ENCODE results near the gene PAPPA2. TPM values are rescaled to one million over a fixed set of nuclear protein-coding genes. Genes with fewer than 3 reads are reported as not detected.

The PAPPA2 gene
- total and polyA plus RNA-seq, 12 donors = 0.03 to 0.87 (median 0.10) TPM; not detected in 1

DNA sequence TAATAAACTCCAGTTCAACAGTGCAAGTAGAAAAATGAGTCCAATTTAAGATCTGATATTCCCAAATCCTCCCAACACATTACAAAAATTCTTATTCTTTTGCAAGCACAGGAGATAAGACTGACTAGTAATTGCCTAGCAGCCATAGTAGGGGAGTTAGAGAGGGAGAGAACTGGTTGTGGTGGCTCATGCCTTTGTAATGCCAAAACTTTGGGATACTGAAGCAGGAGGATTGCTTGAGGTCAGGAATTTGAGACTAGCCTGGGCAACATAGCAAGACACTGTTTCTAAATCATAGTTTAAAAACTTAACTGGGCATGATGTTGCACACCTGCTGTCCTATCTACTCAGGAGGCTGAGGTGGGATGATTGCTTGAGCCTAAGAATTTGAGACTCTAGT is 26.7 kb upstream of the PAPPA2 start:
- no peak for DNase-seq
- Histone ChIP-seq H3K4me1 (replicated peaks in 1 of 2) (no peaks in the 10 kb centered on the region), H3K27me3 (no peaks in the 10 kb centered on the region), H3K9me3 (replicated peaks in 1 of 3) (no peaks in the 10 kb centered on the region), H3K27ac (no peak overlapping the region), H3K36me3 (replicated peaks in 1 of 2) (no peaks in the 10 kb centered on the region), H3K4me3 (no peak overlapping the region)
- TF ChIP-seq, protein P1, sequence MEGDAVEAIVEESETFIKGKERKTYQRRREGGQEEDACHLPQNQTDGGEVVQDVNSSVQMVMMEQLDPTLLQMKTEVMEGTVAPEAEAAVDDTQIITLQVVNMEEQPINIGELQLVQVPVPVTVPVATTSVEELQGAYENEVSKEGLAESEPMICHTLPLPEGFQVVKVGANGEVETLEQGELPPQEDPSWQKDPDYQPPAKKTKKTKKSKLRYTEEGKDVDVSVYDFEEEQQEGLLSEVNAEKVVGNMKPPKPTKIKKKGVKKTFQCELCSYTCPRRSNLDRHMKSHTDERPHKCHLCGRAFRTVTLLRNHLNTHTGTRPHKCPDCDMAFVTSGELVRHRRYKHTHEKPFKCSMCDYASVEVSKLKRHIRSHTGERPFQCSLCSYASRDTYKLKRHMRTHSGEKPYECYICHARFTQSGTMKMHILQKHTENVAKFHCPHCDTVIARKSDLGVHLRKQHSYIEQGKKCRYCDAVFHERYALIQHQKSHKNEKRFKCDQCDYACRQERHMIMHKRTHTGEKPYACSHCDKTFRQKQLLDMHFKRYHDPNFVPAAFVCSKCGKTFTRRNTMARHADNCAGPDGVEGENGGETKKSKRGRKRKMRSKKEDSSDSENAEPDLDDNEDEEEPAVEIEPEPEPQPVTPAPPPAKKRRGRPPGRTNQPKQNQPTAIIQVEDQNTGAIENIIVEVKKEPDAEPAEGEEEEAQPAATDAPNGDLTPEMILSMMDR (IDR thresholded peaks at IDR 0.05) = no peak
- no peak for TF ChIP-seq POLR2A (IDR thresholded peaks at IDR 0.05)
- intact Hi-C loops (cut with DNase I) = no loop called here

DNA sequence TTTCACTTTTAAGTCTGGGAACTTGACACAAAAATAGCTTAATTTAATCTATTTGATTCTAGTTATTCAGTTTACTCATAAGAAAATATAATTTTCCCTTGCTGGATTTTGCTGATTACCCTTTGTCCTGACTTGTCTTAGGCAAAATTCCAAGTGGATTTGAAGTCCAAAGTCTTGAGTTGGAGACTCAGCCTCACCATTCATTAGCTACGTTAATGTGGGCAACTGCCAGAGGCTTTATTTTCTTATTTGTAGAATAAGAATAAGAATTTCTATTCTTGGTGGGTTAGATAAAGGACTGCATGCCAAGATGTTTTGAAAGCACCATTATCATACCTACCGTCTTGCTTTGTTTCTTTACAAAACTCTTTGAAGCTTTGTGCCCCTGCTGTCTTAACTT is 22.8 kb upstream of the PAPPA2 start:
- TF ChIP-seq POLR2A (IDR thresholded peaks at IDR 0.05) = no peak
- TF ChIP-seq, protein P1 (IDR thresholded peaks at IDR 0.05) = no peak
- Histone ChIP-seq H3K4me1 (replicated peaks in 1 of 2) (no peaks in the 10 kb centered on the region), H3K36me3 (replicated peaks in 1 of 2) (no peaks in the 10 kb centered on the region), H3K4me3 (no peak overlapping the region), H3K27me3 (no peaks in the 10 kb centered on the region), H3K9me3 (replicated peaks in 1 of 3) (no peaks in the 10 kb centered on the region), H3K27ac (no peak overlapping the region)
- WGBS, 4 donors = 64 to 73% (median 68%) methylated on average over 2 of the region's 2 CpGs
- intact Hi-C loops (cut with DNase I) = no loop called here
- no peak for DNase-seq

DNA sequence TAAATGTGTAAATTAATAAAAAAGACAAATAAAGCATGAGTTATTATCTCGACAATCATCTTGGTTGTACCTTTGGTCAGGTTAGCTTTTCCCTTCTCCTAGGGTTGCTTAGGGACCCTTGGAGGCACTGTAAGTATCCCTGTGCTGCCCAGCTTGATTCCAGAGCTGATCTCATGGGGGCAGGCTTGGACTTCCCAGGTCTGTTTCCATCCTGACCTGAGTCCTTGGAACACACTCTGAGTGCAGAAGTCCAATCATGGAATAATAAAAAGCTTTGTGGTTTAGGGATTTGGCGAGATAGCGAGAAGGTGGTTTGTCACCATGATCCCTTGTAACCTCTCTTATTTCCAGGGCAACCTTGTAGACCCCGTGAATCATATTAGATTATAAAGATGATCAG is 18.7 kb upstream of the PAPPA2 start:
- no peaks in the 10 kb centered on the region for H3K9me3 ChIP-seq (replicated peaks in 1 of 3)
- no peak for DNase-seq
- H3K27ac ChIP-seq = no peak overlapping the region
- no peaks in the 10 kb centered on the region for H3K27me3 ChIP-seq
- no peak overlapping the region for H3K4me3 ChIP-seq
- intact Hi-C loops (cut with DNase I) = no loop called here
- H3K4me1 ChIP-seq (replicated peaks in 1 of 2) = no peaks in the 10 kb centered on the region
- no peaks in the 10 kb centered on the region for H3K36me3 ChIP-seq (replicated peaks in 1 of 2)
- TF ChIP-seq POLR2A (IDR thresholded peaks at IDR 0.05) = no peak
- TF ChIP-seq, protein P1 (IDR thresholded peaks at IDR 0.05) = no peak
- 67 to 76% (median 70%) methylated on average over 4 of the region's 4 CpGs for WGBS, 4 donors

DNA sequence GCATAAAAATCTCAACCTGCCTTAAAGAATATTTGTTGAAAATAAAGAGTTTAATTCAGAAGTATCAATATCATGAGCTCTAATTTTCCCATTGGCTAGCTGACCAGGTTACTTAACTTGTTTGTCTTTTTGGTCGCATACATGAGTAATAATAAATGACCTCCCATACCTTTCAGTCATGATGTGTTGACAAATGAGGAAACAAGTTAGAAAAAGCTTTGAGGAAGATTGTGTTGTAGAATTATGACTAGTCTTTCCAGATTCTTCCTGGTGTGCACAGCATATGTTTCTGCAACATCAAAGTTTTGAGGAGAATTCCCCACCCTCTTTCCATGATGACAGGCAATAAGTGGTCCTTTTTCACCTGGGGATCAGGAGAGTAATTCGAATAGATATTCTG is 17.6 kb upstream of the PAPPA2 start:
- WGBS, 4 donors = 50 to 72% (median 59%) methylated on average over 2 of the region's 2 CpGs
- Histone ChIP-seq H3K9me3 (replicated peaks in 1 of 3) (no peaks in the 10 kb centered on the region), H3K27ac (no peak overlapping the region), H3K4me1 (replicated peaks in 1 of 2) (no peaks in the 10 kb centered on the region), H3K27me3 (no peaks in the 10 kb centered on the region), H3K36me3 (replicated peaks in 1 of 2) (no peaks in the 10 kb centered on the region), H3K4me3 (no peak overlapping the region)
- no peak for TF ChIP-seq POLR2A (IDR thresholded peaks at IDR 0.05)
- TF ChIP-seq, protein P1 (IDR thresholded peaks at IDR 0.05) = no peak
- intact Hi-C loops (cut with DNase I) = no loop called here
- DNase-seq = no peak
